HG03565 (cell line): ENCODE results near the gene SHC2.
"Not testable (repeated sequence)": the region's sequence is repeated elsewhere in the genome, so short reads cannot be mapped to it uniquely, and the experiment has no call there.

Experiments used
- ATAC-seq: cut with Tn5 transposase; IDR thresholded peaks from one replicate; pipeline ENCODE4 v1.9.1; 2021; ENCODE audit warnings: mild to moderate bottlenecking, moderate library complexity; ENCODE audit not compliant: unreplicated experiment

Gene SHC2

GRCh38 chr19:493391-494170 lies 32.7 kb upstream of the SHC2 start:
- ATAC-seq: no peak

DNA sequence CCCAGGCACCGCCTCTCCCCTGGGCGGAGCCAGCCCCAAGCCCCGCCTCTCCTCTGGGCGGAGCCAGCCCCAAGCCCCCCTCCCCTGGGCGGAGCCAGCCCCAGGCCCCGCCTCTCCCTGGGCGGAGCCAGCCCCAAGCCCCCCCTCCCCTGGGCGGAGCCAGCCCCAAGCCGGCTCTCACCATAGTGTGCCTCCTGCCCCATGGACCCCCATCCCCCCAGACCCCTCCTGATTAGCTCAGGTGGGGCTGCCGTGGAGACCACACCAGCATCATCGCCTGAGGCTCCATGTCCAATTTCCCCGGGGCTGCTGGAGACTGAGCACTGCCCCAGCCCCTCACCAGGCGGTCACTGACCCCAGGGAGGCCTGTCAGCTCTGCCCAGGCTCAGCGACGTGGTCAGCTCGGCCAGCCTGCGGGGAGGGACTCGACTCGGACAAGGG lies 31.3 kb upstream of the SHC2 start:
- ATAC-seq: no peak

DNA sequence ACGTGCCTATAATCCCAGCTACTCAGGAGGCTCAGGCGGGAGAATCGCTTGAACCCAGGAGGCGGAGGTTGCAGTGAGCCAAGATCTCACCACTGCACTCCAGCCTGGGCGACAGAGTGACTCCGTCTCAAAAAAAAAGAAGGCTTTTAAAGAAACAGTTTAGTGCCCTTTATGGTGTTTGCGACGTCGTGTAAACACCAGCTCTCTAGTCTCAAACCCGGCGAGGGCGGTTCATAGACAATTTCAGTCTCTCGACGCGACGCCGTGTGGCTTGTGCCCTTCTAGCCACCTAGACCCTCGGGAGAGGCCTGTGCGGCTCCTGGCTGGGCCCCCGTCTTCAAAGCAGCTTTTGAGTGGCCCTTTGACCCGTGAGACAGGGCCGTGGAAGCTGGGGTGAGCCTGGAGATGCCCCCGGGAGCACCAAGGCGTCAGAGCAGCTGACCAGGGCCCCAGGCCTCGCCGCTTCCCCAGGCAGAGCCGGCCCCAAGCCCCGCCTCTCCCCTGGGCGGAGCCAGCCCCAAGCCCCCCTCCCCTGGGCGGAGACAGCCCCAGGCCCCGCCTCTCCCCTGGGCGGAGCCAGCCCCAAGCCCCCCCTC lies 30.4 kb upstream of the SHC2 start:
- no peak for ATAC-seq

GRCh38 chr19:489418-490196 lies 28.8 kb upstream of the SHC2 start:
- ATAC-seq: no peak

DNA sequence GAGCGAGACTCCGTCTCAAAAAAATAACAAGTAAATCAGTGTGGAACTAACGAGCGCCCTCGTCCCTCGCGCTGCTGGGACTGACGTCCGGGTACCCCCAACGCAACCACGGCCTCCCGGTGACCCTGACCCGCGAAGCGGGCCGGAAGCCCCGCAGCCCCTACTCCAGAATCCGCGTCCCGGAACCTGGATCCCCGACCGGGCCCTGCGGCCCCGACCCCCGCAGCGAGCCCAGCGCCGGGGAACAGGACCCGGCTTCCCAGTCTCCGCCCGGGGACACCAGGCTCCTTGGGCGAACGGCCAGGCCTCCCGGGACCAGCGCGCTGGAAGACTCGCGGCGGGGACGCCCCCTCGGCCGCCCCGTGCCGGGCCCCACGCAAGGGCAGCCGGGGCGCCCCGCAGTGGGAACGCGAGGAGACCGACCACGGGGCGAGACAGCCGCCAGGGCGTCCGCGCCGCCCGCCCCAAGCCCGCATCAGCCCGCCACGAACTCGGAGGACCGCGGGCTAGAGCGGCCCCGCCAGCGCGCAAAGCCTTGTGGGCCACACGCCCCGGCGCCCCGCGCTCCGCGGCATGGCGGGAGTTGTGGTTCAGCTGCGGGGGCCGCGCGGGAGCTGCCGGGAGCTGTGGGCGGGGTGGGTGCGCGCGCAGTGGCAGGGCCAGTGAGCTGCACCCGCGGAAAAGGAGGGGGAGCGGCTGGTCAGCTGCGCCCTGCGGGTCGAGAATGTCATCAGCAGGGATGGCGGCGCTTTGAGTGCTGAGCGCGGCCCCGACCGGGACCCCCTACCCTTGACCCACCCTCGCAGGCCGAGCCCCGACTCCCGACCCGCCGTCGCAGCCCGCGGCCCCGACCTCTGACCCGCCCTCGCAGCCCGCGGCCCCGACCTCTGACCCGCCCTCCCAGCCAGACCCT lies 27.9 kb upstream of the SHC2 start:
- peak; percentile 86 for ATAC-seq

- ATAC-seq: no peak
Measured at GRCh38 chr19:485583-486236, 24.9 kb upstream of the SHC2 start.

GRCh38 chr19:485077-485476 lies 24.2 kb upstream of the SHC2 start:
- ATAC-seq: no peak

- ATAC-seq: no peak
Measured at GRCh38 chr19:484494-484893, 23.7 kb upstream of the SHC2 start.

DNA sequence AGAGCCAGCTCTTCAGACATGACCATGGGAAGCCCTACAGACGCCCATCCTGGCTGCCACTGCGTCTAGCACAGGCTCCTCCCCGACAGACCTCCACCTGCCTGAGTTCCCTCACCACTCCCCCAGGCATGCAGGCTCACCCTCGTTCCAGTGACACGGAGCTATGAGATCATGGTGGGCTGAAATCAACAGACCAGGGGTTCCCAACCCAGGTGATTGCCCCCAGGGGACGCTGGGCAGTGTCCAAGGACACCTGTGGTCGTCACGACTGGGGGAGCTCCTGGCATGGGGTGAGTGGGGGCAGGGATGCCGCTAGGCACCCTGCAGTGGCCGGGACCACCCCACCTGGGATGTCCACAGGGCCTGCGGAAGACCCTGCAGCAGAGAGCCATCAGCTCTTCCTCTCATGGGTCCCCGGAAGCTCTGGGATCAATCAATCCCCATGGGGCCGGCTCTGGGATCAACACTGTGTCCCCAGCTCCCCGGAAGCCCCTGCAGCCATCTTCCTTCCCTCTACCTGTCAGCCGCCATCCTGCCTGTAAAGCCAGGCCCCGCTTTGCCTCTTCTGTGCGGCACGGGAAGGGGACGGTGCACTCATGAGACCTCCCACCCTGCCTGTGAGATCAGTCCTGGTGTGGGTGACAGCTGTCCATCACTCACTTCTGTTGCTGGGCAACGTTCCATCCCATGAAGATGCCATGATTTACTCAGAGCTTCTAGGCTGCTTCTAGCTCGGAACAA lies 22.7 kb upstream of the SHC2 start:
- ATAC-seq: no peak

DNA sequence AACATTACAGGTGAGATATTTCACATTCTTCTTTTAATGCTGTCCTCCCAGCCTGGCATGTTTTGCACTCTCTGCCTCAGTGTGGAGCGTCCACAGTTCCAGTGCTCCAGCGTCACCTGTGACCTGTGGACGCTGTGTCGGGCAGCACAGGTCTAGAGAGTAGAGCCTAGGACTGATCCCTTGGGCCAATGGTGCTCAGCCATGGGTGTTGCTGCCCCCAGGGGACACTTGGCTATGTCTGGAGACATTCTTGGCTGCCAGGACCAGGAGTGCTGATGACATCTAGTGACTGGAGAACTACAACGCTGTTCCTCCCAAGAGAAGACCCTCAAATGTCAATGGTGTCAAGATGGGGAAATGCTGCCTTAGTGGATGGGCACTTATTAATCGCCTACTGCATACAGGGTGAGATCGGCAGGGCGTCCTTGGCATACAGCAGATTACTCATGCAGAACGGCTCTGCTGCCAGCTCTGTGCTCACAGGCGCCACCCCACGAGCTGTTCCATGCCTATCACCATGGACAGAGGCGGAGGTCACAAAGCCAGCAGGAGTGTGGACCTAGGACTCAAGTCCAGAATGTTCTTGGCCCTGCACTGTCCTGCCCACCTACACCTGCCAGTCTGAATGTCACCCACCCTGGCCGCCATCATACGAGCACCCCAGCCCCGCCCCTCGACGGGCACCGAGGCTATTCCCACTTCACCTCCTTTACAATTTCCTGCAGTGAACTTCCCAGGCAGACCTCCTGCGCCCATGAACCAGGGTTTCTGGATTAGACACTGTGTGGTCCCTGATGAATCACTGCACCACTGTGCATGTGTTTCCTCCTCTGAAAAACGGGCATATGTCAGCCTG lies 21.6 kb upstream of the SHC2 start:
- ATAC-seq: no peak

GRCh38 chr19:481100-481499 lies 20.3 kb upstream of the SHC2 start:
- ATAC-seq: not testable (repeated sequence)

GRCh38 chr19:480016-480855 lies 19.4 kb upstream of the SHC2 start:
- no peak for ATAC-seq

DNA sequence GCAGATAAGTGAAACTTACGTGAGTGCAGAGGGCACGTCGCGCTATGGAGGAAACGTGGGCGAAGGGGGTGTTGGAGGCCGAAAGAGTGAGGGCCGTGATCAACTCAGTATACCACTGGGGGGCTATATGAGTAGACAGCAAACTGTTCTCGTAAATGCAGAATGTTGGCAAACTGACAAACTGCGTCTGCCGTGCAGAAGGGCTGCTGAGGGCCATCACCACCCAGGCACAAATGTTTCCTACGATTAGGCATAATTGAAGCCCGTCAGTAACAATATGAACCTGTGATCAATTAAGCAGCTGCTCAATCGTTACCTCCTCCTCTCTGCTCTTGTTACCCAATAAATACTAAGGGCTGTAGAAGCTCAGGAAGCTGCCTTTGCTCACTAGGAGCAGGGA lies 18.1 kb upstream of the SHC2 start:
- no peak for ATAC-seq

- no peak for ATAC-seq
Measured at GRCh38 chr19:478236-478903, 17.5 kb upstream of the SHC2 start.

DNA sequence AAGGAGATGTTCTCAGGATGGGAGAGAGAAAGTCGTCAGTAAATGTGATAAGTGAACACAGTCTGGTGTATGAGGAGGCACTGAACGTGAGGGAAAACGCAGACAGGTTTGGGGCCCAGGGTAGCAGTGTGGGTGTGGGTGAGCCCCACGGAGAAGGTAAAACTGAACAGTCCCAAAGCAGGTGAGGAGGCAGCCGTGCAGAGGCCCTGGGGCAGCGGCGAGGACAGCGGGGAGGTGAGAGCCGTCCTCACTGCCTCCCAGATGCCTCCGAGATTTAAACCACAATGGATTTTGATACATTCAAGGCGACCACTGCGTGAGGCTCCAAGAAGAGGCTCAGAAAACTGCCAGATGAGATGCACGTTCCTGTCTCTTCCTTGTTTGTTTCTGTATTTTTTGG lies 14.5 kb upstream of the SHC2 start:
- ATAC-seq: no peak

GRCh38 chr19:474126-475078 lies 13.6 kb upstream of the SHC2 start:
- no peak for ATAC-seq
